GM20000 (cell line): ENCODE results near the gene RMDN2.

Experiments used
- DNase-seq: peaks from one replicate; pipeline ENCODE4 v3.0.0; 2012; ENCODE audit warnings: low spot score
- CTCF ChIP-seq: IDR thresholded peaks from 2 replicates; pipeline ENCODE4 v1.5.1; 2012; ENCODE audit warnings: mild to moderate bottlenecking, control low read depth; ENCODE audit errors: extremely low read depth, missing control alignments

The RMDN2 gene

GRCh38 chr2:38060236-38061018 lies 135.3 kb downstream of the RMDN2 start:
- DNase-seq: no peak
- TF ChIP-seq CTCF: no peak

GRCh38 chr2:38064801-38065501 lies 139.9 kb downstream of the RMDN2 start:
- no peak for TF ChIP-seq CTCF
- no peak for DNase-seq

GRCh38 chr2:38065502-38066135 lies 140.5 kb downstream of the RMDN2 start:
- DNase-seq: no peak
- no peak for TF ChIP-seq CTCF

- TF ChIP-seq CTCF: no peak
- no peak for DNase-seq
These were observed 141.5 kb downstream of the RMDN2 start for GRCh38 chr2:38066421-38067115.
